Measurements from ENCODE around the gene ALG3.

The ALG3 gene

DNA sequence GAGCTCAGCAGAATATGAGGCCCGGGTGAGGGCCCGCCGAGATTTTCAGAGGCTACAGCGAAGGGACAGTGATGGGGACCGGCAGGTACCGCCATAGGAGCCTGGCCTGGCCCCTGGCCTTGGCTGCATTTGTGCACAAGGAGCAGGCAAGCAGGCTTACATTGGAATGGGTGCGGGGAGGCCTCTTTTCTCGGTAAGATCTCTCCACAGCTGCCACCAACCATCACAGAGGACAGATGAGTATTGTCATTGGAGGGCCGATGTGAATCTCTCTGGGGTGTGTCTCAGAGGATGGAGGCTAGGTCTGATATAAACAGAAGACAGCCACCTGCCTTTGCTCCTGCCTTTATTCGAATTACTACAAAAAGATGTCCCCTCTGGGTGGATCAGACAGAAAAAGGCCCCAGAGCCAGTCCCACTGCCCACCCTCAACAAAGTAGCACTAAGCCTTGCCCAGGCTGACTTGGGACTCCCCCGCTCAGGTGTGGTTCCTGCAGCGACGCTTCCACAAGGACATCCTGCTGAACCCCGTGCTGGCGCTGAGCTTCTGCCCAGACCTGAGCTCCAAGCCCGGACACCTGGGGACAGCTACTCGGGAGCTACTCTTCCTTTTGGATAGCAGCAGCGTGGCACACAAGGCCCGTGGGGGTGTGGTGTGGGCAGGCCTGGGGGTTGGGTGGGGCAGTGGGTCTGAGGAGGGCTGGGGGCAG lies 13.9 kb downstream of the ALG3 start:
- no peak for DNase-seq
- Histone ChIP-seq H3K4me3 (ENCODE audit: low read depth, low read length) (no peak overlapping the region), H3K27me3 (peaks cover 21% of the 10 kb centered on the region), H3K4me1 (peaks cover 11% of the 10 kb centered on the region), H3K36me3 (no peaks in the 10 kb centered on the region), H3K9me3 (no peaks in the 10 kb centered on the region)
- TF ChIP-seq, protein P1, sequence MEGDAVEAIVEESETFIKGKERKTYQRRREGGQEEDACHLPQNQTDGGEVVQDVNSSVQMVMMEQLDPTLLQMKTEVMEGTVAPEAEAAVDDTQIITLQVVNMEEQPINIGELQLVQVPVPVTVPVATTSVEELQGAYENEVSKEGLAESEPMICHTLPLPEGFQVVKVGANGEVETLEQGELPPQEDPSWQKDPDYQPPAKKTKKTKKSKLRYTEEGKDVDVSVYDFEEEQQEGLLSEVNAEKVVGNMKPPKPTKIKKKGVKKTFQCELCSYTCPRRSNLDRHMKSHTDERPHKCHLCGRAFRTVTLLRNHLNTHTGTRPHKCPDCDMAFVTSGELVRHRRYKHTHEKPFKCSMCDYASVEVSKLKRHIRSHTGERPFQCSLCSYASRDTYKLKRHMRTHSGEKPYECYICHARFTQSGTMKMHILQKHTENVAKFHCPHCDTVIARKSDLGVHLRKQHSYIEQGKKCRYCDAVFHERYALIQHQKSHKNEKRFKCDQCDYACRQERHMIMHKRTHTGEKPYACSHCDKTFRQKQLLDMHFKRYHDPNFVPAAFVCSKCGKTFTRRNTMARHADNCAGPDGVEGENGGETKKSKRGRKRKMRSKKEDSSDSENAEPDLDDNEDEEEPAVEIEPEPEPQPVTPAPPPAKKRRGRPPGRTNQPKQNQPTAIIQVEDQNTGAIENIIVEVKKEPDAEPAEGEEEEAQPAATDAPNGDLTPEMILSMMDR (IDR thresholded peaks at IDR 0.05; ENCODE audit: low read depth, low read length), result no peak

DNA sequence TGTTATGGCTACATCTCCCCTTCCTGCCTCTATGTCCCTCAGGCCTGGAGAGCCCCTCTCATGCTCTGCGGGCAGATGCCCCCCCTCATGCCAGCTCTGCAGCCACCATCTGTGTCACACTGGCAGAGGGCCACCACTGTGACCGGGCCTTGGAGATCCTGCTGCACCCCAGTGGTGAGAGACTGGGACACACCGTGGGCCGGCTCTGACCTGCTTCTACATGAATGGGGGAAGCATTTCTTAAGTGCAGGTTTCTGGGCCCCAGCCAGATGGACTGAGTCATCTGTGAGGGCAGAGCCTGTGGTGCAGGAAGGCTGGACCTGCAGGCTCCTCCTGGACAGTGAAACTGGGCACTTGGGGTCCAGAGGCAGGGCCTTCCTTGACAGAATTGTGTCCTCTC lies 14.5 kb downstream of the ALG3 start:
- Histone ChIP-seq H3K36me3 (no peaks in the 10 kb centered on the region), H3K9me3 (no peaks in the 10 kb centered on the region), H3K27me3 (peaks cover 26% of the 10 kb centered on the region), H3K4me1 (peaks cover 11% of the 10 kb centered on the region), H3K4me3 (ENCODE audit: low read depth, low read length) (no peak overlapping the region)
- TF ChIP-seq, protein P1 (IDR thresholded peaks at IDR 0.05; ENCODE audit: low read depth, low read length), result peak; percentile 11; the same call in 1 of the 2 replicates
- DNase-seq, result peak; percentile 65

DNA sequence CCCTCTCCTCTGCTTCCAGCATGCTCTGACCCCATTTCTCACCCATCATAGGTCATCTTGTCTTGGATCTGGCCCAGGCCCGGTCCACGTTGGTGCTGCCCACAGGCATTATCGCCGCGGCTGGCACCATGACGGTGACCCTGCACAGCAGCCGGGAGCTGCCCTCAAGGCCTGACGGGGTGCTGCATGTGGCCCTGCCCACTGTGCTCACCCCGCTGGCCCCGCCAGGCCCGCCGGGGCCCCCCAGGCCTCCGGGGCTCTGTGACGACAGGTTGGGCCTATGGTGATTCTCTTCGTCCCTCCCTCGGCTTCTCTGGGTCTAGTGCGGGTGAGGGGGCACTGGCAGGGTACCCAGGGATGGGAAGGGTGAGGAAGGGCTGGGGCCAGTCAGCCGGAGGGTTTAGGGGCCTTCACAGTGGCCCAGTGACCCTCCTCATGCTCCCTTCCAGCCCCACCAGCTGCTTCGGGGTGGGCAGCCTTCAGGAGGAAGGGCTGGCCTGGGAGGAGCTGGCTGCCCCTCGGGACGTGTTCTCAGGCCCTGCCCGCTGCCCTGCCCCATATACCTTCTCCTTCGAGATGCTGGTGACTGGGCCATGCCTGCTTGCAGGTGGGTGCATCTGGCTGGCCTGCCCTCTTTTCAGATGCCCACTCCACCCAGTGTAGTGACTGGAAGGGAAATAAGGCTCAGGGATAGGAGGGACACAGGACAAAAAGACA lies 15.5 kb downstream of the ALG3 start:
- Histone ChIP-seq H3K36me3 (no peaks in the 10 kb centered on the region), H3K9me3 (no peaks in the 10 kb centered on the region), H3K27me3 (peaks cover 26% of the 10 kb centered on the region), H3K4me1 (peaks cover 11% of the 10 kb centered on the region), H3K4me3 (ENCODE audit: low read depth, low read length) (no peak overlapping the region)
- TF ChIP-seq, protein P1 (IDR thresholded peaks at IDR 0.05; ENCODE audit: low read depth, low read length), result no peak
- DNase-seq, result no peak

DNA sequence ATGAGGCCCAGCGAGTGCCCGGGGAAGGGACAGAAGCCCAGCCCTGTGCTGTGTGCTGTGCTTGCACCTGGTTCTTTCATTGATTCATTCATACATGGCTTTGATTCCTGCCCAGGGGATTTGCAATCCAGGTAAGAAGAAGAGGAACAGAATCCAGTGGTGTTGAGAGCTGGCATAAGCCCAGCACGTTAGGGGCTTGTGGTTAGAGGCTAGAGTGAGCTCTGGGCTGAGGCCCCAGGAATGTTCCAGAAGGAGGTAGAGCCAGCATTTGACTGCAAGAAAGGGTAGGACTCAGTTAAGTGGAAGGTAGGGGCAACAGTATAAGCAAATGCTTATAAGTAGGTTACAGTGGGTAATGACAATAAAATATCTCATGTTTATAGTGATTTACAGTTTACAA lies 17.1 kb downstream of the ALG3 start:
- Histone ChIP-seq H3K27me3 (peaks cover 26% of the 10 kb centered on the region), H3K4me1 (peaks cover 11% of the 10 kb centered on the region), H3K9me3 (no peaks in the 10 kb centered on the region), H3K4me3 (ENCODE audit: low read depth, low read length) (no peak overlapping the region), H3K36me3 (no peaks in the 10 kb centered on the region)
- no peak for DNase-seq
- TF ChIP-seq, protein P1 (IDR thresholded peaks at IDR 0.05; ENCODE audit: low read depth, low read length), result no peak

DNA sequence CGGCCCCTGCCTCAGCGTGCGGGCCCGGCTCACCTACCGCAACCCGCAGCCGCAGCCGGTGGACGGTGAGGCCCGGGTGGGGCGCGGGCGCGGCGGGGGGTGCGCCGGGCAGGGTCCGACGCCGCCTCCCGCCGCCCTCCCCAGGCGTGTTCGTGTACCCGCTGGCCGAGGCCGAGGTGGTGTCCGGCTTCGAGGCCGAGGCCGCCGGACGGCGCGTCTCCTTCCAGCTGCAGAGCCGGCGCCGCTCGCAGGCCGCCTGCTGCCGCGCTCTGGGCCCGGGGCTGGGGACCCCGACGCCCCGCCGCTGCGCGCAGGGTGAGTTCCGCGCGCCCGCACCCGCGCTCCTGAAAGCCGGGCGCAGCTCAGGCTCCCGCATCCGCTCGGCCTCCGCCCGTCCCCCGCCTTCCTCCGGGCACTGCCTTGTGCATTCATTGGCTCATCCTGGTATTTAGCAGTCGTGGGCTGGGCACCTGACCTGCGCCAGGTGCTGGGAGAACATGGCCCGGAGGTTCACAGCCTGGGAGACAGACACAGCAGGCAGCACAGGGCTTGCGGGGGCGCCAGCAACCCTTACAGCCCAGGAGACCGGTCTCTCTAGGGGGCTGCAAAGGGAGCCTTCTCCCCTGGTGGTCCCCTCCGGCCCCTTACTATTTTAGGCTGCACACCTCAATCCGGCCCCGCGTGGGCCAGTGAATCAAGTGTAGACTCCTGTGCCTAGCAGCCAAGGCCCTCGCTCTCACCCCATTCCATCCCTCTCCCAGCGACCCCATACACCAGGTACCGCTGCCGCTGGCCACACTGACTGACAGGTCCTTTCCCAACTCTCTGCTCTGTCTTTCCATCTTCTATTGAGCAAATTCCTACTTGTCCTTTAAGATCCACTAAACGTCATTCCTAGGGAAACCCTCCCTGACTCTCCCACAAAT lies 17.9 kb downstream of the ALG3 start:
- H3K27me3 ChIP-seq, result peaks cover 26% of the 10 kb centered on the region
- H3K9me3 ChIP-seq, result no peaks in the 10 kb centered on the region
- peaks cover 11% of the 10 kb centered on the region for H3K4me1 ChIP-seq
- TF ChIP-seq, protein P1 (IDR thresholded peaks at IDR 0.05; ENCODE audit: low read depth, low read length), result no peak
- no peak for DNase-seq
- H3K36me3 ChIP-seq, result no peaks in the 10 kb centered on the region
- no peak overlapping the region for H3K4me3 ChIP-seq (ENCODE audit: low read depth, low read length)

Data from BE2C (cell line).